K562 (cell line): ENCODE results near the gene EDRF1. TPM values are rescaled to one million over a fixed set of nuclear protein-coding genes. Genes with fewer than 3 reads are reported as not detected.

Experiments
- ATAC-seq: fragments of 200-7000 bp; cut with Tn5 transposase; 3 replicates; pipeline ENCODE4 v1.9.1; 2020; ENCODE audit warnings: moderate library complexity
- BruUV-seq: library from RNA; stranded (reverse); fragments of 400-500 nt; replicated peaks from 2 replicates; lab custom pipeline; 2021; lab: Mats Ljungman, UMichigan
- CTCF ChIA-PET: fragments of 300-600 bp; formaldehyde crosslinking; extraction: SDS; loops from one replicate; lab custom pipeline; 2021; ENCODE audit warnings: low intra/inter-chr PET ratio; lab: Yijun Ruan, JAX
- POLR2A ChIA-PET: fragments of 300-600, 350-650 bp; sonication (Branson Sonifier 250); formaldehyde crosslinking; extraction: SDS; loops from one replicate; lab custom pipeline; 2021; ENCODE audit warnings: antibody characterized with exemption, inconsistent platforms; lab: Yijun Ruan, JAX
- DNase-seq, 4 experiments: peaks; one replicate each; pipeline versions ENCODE4 v3.0.0 to v3.0.0-alpha.2; 2011 to 2018; ENCODE audit warnings: low spot score in 3 of 4, mixed read lengths in 3 of 4; ENCODE audit errors: extremely low read depth in 1 of 4
- FAIRE-seq: peaks from 2 replicates; lab custom pipeline; 2011; peaks lifted over from hg19 to GRCh38; lab: Jason Lieb, UNC
- H2AFZ ChIP-seq: 2 replicates; pipeline ENCODE4 v1.6.0; 2011; ENCODE audit warnings: low read depth, low read length, control low read depth, inconsistent platforms
- H3K27ac ChIP-seq: fragments of 200-600 bp; 3 replicates; pipeline ENCODE4 v1.8.0; 2011; ENCODE audit warnings: low read depth, mild to moderate bottlenecking, control low read depth, inconsistent platforms, low read length, moderate library complexity, mixed read lengths; ENCODE audit errors: extremely low read depth
- H3K27me3 ChIP-seq, 2 experiments: fragments of 300-600 bp in 1 of 2; 2 replicates in 1 of 2; 3 replicates in 1 of 2; pipeline versions ENCODE4 v1.6.0 to v1.8.0; 2011; ENCODE audit warnings: inconsistent platforms in 2 of 2, low read length in 2 of 2, mild to moderate bottlenecking in 1 of 2, mixed read lengths in 1 of 2, moderate library complexity in 1 of 2; ENCODE audit not compliant: control insufficient read depth in 2 of 2, insufficient read depth in 2 of 2
- H3K36me3 ChIP-seq: fragments of 300-600 bp; 3 replicates; pipeline ENCODE4 v1.8.0; 2011; ENCODE audit warnings: mild to moderate bottlenecking, low read length, inconsistent platforms; ENCODE audit not compliant: control insufficient read depth, insufficient read depth
- H3K4me1 ChIP-seq, 2 experiments: fragments of 200-600 bp in 1 of 2; replicated peaks in 1 of 2; 2 replicates in 1 of 2; 3 replicates in 1 of 2; pipeline versions ENCODE4 v1.5.1 to v1.8.0; 2011; ENCODE audit warnings: inconsistent platforms in 2 of 2, low read length in 2 of 2, mild to moderate bottlenecking in 1 of 2, mixed read lengths in 1 of 2, moderate library complexity in 1 of 2; ENCODE audit not compliant: control insufficient read depth in 2 of 2, insufficient read depth in 2 of 2
- H3K4me2 ChIP-seq: 2 replicates; pipeline ENCODE4 v1.6.1; 2011; ENCODE audit warnings: low read length, control low read depth, inconsistent platforms, mixed read lengths; ENCODE audit not compliant: insufficient read depth
- H3K4me3 ChIP-seq: fragments of 200-600 bp; sonication (generic), shearing (Covaris generic); 2 replicates; pipeline ENCODE4 v1.5.1; 2016; ENCODE audit warnings: control low read depth, inconsistent platforms
- H3K79me2 ChIP-seq: fragments of 200-600 bp; 3 replicates; pipeline ENCODE4 v1.8.0; 2011; ENCODE audit warnings: low read length, inconsistent platforms; ENCODE audit not compliant: control insufficient read depth, insufficient read depth
- H3K9ac ChIP-seq, 2 experiments: 2 replicates each; pipeline versions ENCODE4 v1.6.0 to v1.6.1; 2011; ENCODE audit warnings: low read depth in 2 of 2, low read length in 2 of 2, control low read depth in 1 of 2, inconsistent platforms in 1 of 2, mild to moderate bottlenecking in 1 of 2, mixed read lengths in 1 of 2; ENCODE audit not compliant: insufficient read depth in 1 of 2
- H3K9me1 ChIP-seq: one replicate; pipeline ENCODE4 v1.6.0; 2011; ENCODE audit warnings: inconsistent platforms, mild to moderate bottlenecking, low read length, moderate library complexity; ENCODE audit not compliant: control insufficient read depth, insufficient read depth
- H3K9me3 ChIP-seq: replicated peaks from 2 replicates; pipeline ENCODE4 v1.5.1; 2011; ENCODE audit warnings: low read depth, low read length, inconsistent platforms; ENCODE audit not compliant: control insufficient read depth, insufficient read depth
- H4K20me1 ChIP-seq: replicated peaks from 2 replicates; pipeline ENCODE4 v1.6.1; 2011; ENCODE audit warnings: low read length, inconsistent platforms, mixed read lengths; ENCODE audit not compliant: control insufficient read depth, insufficient read depth
- CTBP1 ChIP-seq: fragments of 450-650 bp; IDR thresholded peaks from 2 replicates; pipeline ENCODE4 v1.6.1; 2016; ENCODE audit warnings: borderline replicate concordance
- E2F5 ChIP-seq: sonication (generic); formaldehyde crosslinking; IDR thresholded peaks from 2 replicates; pipeline ENCODE4 v1.8.0; 2022; ENCODE audit warnings: mild to moderate bottlenecking, missing genetic modification reagents
- LEF1 ChIP-seq: fragments of 450-650 bp; IDR thresholded peaks from 2 replicates; pipeline ENCODE4 v1.6.1; 2016; ENCODE audit warnings: mild to moderate bottlenecking
- MBD1 ChIP-seq: fragments of 250-450 bp; sonication (Bioruptor Pico); IDR thresholded peaks from 2 replicates; pipeline ENCODE4 v1.8.0; 2022; ENCODE audit warnings: inconsistent platforms
- MCM3 ChIP-seq: fragments of 450-650 bp; IDR thresholded peaks from 2 replicates; pipeline ENCODE4 v1.6.1; 2016
- PTTG1 ChIP-seq: fragments of 450-650 bp; IDR thresholded peaks from 2 replicates; pipeline ENCODE4 v1.6.1; 2016; ENCODE audit warnings: low read depth, mild to moderate bottlenecking, missing genetic modification characterization, missing compliant biosample characterization
- RUNX1 ChIP-seq: sonication (generic); IDR thresholded peaks from 2 replicates; pipeline ENCODE4 v1.6.1; 2016; ENCODE audit warnings: antibody characterized with exemption, low read depth
- ZNF23 ChIP-seq: fragments of 250-450 bp; sonication (Bioruptor Pico); IDR thresholded peaks from 2 replicates; pipeline ENCODE4 v1.4.0; 2020; ENCODE audit warnings: mild to moderate bottlenecking
- ZNF436 ChIP-seq: fragments of 250-450, 450-650 bp; sonication (Bioruptor Pico); formaldehyde crosslinking; IDR thresholded peaks from 2 replicates; pipeline ENCODE4 v1.7.0; 2020; ENCODE audit warnings: mild to moderate bottlenecking
- WGBS: fragments of 100-300 bp; shearing (Covaris generic); methylation state at CpG from one replicate; pipeline ENCODE4 v1.1.6; 2016; ENCODE audit warnings: low coverage, mixed read lengths; ENCODE audit not compliant: insufficient coverage; ENCODE audit errors: missing lambda C conversion rate; 5-methylcytosine and 5-hydroxymethylcytosine counted together
- in situ Hi-C: fragments of 300-500 bp; cut with MboI; formaldehyde crosslinking; loops from 4 replicates; pipeline ENCODE4 v1.15.0; 2018; ENCODE audit warnings: inconsistent platforms, mixed read lengths
- intact Hi-C: fragments of 100-400 bp; cut with micrococcal nuclease; formaldehyde crosslinking; loops from 2 replicates; pipeline ENCODE4 v1.14.2; 2022
- polyA plus RNA-seq, 8 experiments: library from polyadenylated mRNA; depleted of rRNA in 4 of 8; stranded (reverse) in 5 of 8; unstranded in 3 of 8; fragments of >200 nt; fragmentation: Nextera tagmentation in 2 of 8; fragmentation: Illumina TruSeq in 1 of 8; extraction: Ambion mirVana in 2 of 8; extraction: Trizol in 1 of 8; gene quantifications; 2 replicates each; pipeline versions ENCODE4 v1.2.1 to v1.2.3, GENCODE V29; 2011 to 2014; ENCODE audit warnings: inconsistent platforms in 1 of 8, missing spikeins in 1 of 8
- total RNA-seq, 7 experiments: library from RNA; depleted of rRNA in 6 of 7; stranded (reverse); fragments of >200 nt in 6 of 7; fragmentation: Illumina TruSeq in 2 of 7; extraction: Trizol in 2 of 7; gene quantifications; 2 replicates each; pipeline versions ENCODE4 v1.2.1 to v1.2.3, GENCODE V29; 2011 to 2021; ENCODE audit warnings: low replicate concordance in 1 of 7
- TF ChIP-seq, protein P1 (sequence below): fragments of 250-450 bp; sonication (Bioruptor Pico); IDR thresholded peaks from 2 replicates; pipeline ENCODE4 v1.5.1; 2021; ENCODE audit warnings: mild to moderate bottlenecking
- TF ChIP-seq, protein P2 (sequence below): sonication (generic); formaldehyde crosslinking; IDR thresholded peaks from 2 replicates; pipeline ENCODE4 v1.8.0; 2022; ENCODE audit warnings: mild to moderate bottlenecking, missing genetic modification reagents, borderline replicate concordance

The EDRF1 gene
- total and polyA plus RNA-seq, 9 of the 15 experiments (the other 6 are each of a cell fraction or from before 2014, with no cell fraction given), result 7.6 to 26.0 (median 18.6) TPM

GRCh38 chr10:125708971-125709503 is 10.5 kb upstream of the EDRF1 start:
- in situ Hi-C loops, result no loop called here
- Histone ChIP-seq H3K9me3 (no peaks in the 10 kb centered on the region), H3K27ac (no peak overlapping the region), H3K9me1 (no peaks in the 10 kb centered on the region), H3K9ac (no peak overlapping the region)
- ATAC-seq (no peak), FAIRE-seq (no peak)
- TF ChIP-seq ZNF23 (CRISPR knock-in tag) (no peak), E2F5 (CRISPR knock-in tag) (no peak), LEF1 (no peak), RUNX1 (no peak), ZNF436 (CRISPR knock-in tag) (no peak), PTTG1 (no peak), MCM3 (no peak), MBD1 (CRISPR knock-in tag) (no peak), CTBP1 (no peak)
- TF ChIP-seq, protein P1, sequence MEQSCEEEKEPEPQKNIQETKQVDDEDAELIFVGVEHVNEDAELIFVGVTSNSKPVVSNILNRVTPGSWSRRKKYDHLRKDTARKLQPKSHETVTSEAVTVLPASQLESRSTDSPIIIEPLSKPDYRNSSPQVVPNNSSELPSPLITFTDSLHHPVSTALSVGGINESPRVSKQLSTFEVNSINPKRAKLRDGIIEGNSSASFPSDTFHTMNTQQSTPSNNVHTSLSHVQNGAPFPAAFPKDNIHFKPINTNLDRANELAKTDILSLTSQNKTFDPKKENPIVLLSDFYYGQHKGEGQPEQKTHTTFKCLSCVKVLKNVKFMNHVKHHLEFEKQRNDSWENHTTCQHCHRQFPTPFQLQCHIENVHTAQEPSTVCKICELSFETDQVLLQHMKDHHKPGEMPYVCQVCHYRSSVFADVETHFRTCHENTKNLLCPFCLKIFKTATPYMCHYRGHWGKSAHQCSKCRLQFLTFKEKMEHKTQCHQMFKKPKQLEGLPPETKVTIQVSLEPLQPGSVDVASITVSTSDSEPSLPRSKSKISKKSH (CRISPR knock-in tag), result no peak
- TF ChIP-seq, protein P2, sequence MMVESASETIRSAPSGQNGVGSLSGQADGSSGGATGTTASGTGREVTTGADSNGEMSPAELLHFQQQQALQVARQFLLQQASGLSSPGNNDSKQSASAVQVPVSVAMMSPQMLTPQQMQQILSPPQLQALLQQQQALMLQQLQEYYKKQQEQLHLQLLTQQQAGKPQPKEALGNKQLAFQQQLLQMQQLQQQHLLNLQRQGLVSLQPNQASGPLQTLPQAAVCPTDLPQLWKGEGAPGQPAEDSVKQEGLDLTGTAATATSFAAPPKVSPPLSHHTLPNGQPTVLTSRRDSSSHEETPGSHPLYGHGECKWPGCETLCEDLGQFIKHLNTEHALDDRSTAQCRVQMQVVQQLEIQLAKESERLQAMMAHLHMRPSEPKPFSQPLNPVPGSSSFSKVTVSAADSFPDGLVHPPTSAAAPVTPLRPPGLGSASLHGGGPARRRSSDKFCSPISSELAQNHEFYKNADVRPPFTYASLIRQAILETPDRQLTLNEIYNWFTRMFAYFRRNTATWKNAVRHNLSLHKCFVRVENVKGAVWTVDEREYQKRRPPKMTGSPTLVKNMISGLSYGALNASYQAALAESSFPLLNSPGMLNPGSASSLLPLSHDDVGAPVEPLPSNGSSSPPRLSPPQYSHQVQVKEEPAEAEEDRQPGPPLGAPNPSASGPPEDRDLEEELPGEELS (CRISPR knock-in tag), result no peak
- TF ChIP-seq, all 486 proteins: peak for 0
- intact Hi-C loops, result no loop called here
- no peaks in the 10 kb centered on the region for H3K79me2 ChIP-seq
- H2AFZ ChIP-seq, result no peak overlapping the region
- DNase-seq, result no peak
- no peaks in the 10 kb centered on the region for H3K36me3 ChIP-seq
- ChIA-PET POLR2A (no interaction called here), CTCF (no interaction called here)
- BruUV-seq, result no TSS peak
- H3K4me3 ChIP-seq, result no peak overlapping the region
- no peaks in the 10 kb centered on the region for H4K20me1 ChIP-seq
- WGBS, result 4% methylated on average over 5 of the region's 5 CpGs
- no peak overlapping the region for H3K4me2 ChIP-seq
- H3K4me1 ChIP-seq, result no peaks in the 10 kb centered on the region; a peak in 1 of 5 replicates
- peaks cover 4 to 9% of the 10 kb centered on the region in 2 experiments; a peak in 2 of 5 replicates for H3K27me3 ChIP-seq
